Amniotic stem cell (primary cell): ENCODE data around the gene SWAP70.

Experiments used
- DNase-seq: peaks from one replicate; lab custom pipeline; 2025; lab: John Stamatoyannopoulos, UW

Gene SWAP70

DNA sequence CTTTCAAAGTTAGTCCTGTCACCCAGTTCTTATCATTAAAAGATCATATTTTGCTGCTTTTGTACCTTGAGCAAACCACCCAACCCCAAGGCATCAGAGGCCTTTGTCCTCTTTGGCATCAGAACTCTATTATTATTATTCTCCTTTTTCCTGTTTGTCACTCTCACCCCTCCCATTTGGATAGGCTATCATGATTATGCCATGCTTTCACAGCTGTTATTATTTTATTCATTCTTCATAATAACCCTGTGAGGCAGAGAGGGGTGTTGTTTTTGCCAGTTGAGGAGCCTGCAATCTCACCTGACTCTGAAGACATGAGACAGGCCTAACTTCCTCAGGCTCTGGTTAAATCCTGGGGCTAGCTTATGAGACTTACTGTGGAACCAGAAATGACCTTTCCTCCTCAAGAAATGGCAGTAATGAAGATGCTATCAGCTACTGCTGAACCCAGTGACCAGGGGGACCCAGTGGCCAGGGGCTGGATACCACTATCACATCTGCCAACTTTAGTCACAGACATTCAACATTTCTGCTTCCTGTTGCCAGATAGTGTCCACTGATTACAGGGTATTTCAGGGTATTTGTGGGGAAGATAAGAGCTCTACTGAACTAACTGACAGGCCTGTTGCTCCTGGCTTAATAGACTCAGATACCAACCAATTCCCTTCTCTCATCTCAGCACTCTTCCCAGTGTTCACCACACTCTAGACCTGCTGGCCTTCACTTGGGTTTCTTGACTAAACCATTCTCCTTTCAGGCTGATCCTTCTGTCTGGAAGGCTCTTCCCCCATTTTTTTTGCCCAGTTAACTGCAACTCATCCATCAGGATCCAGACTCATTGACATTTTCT, 11.8 kb upstream of the SWAP70 start:
- no peak for DNase-seq

DNA sequence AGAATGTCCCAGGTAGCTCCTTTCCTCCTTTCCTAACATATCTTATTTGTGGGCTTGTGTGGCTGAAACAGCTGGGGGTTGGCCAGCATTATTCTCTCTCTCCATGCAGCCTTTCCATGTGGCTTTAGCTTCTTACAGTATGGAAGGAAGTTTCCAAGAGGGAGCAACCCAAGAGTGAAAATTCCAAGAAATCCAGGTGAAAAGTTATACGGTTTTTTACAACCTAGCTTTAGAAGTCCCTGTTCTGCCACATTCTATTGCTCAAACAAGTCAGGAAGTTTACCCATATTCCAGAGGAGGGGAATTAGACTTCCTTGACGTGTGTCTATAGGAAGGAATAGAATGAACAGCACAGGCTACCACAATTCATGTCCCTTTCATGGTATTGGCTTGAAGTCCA, 10.0 kb upstream of the SWAP70 start:
- no peak for DNase-seq

DNA sequence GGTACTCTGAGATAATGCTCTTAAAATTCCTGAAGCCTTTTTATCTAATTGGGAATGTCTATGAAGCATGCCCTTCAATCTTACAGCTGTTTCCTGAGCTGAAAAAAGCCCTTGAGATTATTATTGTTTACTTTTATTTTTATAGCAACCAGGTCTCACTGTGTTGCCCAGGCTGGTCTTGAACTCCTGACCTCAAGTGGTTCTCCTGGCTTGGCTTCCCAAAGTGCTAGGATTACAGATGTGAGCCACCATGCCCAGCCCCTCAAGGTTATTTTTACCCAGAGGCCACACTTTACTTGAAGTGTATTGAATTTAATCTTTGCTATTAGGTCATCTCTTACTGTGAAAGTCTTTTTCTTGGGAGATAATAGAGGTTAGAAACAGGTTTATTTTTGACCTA, 7.0 kb upstream of the SWAP70 start:
- DNase-seq: no peak

DNA sequence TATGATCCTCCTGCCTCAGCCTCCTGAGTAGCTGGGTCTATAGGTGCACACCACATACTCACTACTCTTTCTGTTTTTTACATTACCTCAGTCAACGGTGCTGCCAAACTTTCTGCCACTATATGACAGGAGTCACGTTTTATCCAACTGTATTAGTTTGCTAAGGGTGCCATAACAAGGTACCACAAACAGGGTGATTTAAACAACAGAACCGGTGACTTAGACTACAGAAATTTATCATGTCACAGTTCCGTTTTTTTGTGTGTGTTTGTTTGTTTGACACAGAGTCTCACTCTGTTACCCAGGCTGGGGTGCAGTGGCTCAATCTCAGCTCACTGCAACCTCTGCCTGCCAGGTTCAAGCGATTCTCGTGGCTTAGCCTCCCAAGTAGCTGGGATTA, 6.3 kb upstream of the SWAP70 start:
- no peak for DNase-seq

DNA sequence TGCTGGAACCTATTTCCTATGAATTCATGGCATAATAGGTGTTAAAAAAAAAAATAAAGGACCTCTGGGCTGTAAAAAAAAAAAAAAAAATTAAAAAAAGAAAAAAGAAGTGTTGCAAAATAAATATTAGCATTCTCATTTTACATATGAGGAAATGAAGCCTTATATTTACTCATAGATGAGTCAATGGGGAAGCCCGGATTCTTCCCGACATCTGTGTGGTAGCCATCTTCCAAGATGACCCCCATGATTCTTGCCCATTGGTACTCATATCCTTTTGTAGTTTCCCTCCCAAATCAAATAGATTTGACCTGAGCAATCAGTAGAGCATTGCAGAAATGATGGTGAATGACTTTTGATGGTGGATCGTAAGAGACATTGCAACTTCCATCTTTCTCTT, 3.0 kb upstream of the SWAP70 start:
- no peak for DNase-seq

GRCh38 chr11:9662273-9662672, 1.6 kb upstream of the SWAP70 start:
- DNase-seq: no peak

DNA sequence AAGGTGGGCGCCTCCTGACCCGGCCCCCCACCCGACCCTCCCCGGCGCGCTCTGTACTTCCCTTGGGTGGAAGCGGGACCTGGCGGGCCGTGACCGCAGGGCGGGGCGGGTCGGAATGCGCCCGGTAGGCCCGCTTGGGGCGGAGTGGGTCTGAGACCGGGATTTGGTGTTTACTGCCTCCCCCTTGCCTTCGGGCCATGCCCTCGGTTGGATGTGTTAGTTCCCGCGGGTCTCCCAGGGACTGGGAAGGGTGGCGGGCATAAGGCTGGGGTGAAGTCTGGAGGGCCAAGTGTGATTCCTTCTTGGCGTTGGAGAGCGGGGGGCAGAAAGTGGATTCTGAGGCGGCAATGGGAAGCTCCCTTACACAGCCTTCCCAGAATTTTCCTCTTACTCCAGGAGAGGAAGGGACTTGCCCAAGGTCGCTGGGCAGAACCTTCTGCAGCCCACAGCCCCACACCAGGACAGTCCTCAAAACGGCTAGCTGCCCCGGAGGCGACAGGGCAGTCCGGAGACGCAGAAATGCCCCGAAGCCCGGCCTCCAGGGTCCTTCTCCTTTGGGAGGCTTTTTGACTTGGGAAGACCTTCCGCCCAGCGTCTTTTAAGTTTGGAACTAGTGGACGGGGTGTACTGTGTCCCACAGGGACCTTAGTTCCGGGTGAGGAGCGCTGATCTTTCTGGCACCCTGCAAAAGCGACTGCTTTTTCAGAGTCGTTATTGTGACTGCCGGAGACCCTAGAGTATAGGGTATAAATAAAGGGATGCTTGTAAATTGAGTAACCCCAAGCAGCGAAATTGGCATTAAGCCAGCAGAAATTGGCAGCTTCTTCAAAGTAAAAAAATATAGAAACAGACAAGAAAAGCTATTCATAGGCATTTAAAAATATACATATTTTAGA, 647 bp downstream of the SWAP70 start:
- peak; percentile 22 for DNase-seq

DNA sequence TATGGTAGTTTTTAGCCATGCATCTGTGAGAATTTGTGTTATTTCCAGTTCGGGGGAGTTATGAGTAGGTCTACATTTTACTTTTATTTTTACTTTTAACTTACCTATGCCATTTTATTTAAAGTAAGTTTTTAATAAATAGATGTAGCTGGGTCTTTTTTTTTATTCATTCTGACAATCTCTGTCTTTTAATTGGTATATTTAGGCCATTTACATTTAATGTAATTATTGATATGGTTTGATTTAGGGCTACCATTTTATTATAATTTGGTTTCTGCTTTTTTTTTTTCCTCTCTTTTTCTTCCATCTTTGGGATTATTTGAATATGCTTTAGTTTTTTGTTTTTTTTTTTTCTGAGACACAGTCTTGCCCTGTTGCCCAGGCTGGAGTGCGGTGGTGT, 1.9 kb downstream of the SWAP70 start:
- DNase-seq: no peak

GRCh38 chr11:9669954-9670353, 6.1 kb downstream of the SWAP70 start:
- no peak for DNase-seq

- DNase-seq: no peak
Measured at GRCh38 chr11:9672288-9672916, 8.5 kb downstream of the SWAP70 start.

GRCh38 chr11:9672918-9673317, 9.0 kb downstream of the SWAP70 start:
- DNase-seq: no peak

- DNase-seq: no peak
Measured at GRCh38 chr11:9675691-9676090, 11.8 kb downstream of the SWAP70 start.

DNA sequence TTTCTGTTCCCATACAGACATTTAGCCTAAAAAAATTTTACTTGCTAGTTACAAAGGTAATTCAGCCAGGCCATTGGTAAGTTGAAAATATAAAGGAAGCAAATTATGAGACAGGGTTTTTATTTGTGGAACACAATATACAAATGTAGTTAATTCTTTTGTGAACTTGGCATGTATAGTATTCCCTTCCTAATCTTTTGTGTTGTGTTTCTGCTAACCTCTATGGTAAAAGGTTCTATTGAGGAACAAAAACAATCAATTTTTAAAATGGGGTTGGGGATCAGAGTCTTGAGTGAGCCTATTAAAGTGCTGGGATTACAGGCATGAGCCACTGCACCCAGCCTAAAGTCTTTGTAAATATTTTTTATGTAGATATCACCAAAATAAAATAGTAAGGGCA, 14.1 kb downstream of the SWAP70 start:
- DNase-seq: no peak

DNA sequence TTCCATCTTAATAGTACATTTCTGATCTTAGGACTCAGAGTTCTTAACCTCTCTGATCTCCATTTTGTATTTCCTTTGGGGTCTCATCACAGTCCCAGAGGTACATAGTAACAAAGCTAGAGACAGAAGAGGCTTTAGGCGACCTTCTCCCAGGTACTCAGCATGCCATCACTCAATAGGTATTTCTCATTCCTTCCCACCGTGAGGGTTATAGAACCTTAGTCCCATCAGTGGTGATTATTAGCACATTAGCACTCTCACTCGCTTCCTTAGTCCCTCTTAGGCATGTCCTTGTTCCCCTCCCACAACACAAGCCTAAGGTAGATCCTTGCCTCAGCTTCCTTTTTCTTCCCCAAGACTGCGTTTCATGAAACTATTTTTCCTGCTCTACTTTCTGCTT, 14.7 kb downstream of the SWAP70 start:
- no peak for DNase-seq

GRCh38 chr11:9680028-9680427, 16.2 kb downstream of the SWAP70 start:
- DNase-seq: no peak

DNA sequence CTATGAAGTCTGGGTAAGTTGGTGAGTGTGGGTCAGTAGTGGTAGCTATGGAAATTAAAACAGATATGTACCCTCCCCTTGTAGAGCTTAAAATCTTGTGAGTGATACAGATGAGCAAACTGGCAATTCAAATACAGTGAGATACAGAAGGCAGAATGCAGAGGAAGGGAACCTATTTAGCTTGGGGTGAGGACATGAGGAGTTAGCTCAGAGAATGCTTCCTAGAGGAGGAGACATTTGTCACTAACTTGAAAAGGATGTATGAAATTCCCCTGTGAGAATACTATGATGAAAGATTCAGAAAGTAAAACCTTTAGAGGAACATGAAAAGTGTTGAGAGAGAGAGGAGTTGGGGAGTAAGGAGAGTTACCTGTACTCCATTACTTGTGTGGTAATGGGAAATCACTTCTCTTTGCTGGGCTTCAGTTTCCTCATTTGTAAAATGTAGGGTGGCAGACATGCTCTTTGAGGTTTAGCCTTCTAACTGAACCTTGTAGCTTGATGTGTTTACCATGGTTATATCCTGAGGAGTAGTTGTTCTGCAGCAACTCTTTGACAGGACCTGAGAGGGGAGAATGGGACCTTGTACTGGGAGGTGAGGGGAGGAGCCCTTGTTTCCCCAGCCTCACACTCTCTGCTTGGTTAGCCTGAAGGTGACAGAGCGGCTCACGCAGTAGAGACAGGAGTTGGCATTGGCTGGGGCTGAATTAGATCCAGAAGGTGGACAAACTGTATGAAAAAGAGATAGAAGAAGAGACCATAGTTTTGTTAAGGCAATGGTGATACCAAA, 17.9 kb downstream of the SWAP70 start:
- DNase-seq: no peak

- DNase-seq: no peak
Measured at GRCh38 chr11:9687711-9688477, 24.0 kb downstream of the SWAP70 start.

- no peak for DNase-seq
Measured at GRCh38 chr11:9688716-9689511, 25.0 kb downstream of the SWAP70 start.

GRCh38 chr11:9689721-9690120, 25.8 kb downstream of the SWAP70 start:
- no peak for DNase-seq

- no peak for DNase-seq
Measured at GRCh38 chr11:9691865-9692264, 28.0 kb downstream of the SWAP70 start.
